HepG2 (cell line): ENCODE measurements around the gene ITIH1. TPM values are rescaled to one million over a fixed set of nuclear protein-coding genes. Genes with fewer than 3 reads are reported as not detected.

Experiments
- ARNTL ChIP-seq: sonication (generic); formaldehyde crosslinking; IDR thresholded peaks from 2 replicates; pipeline ENCODE4 v1.4.0; 2020; ENCODE audit warnings: mild to moderate bottlenecking, missing genetic modification reagents
- ATM ChIP-seq: fragments of 450-650 bp; IDR thresholded peaks from 2 replicates; pipeline ENCODE4 v1.7.1; 2017; ENCODE audit warnings: mild to moderate bottlenecking, borderline replicate concordance
- CEBPG ChIP-seq: IDR thresholded peaks from 2 replicates; pipeline ENCODE4 v1.6.1; 2016
- E2F1 ChIP-seq: sonication (generic); formaldehyde crosslinking; IDR thresholded peaks from 2 replicates; pipeline ENCODE4 v1.5.0; 2020; ENCODE audit warnings: missing genetic modification reagents
- FOXA1 ChIP-seq, 2 experiments: fragments of 450-650 bp in 1 of 2; sonication (generic) in 1 of 2; formaldehyde crosslinking in 1 of 2; IDR thresholded peaks; 2 replicates each; pipeline versions ENCODE4 v1.4.0 to v1.6.1; 2016 to 2020; ENCODE audit warnings: missing genetic modification reagents in 1 of 2
- HNF1B ChIP-seq: sonication (generic); formaldehyde crosslinking; IDR thresholded peaks from 2 replicates; pipeline ENCODE4 v1.5.1; 2020; ENCODE audit warnings: mild to moderate bottlenecking, moderate library complexity, missing genetic modification reagents
- NAIF1 ChIP-seq: sonication (generic); formaldehyde crosslinking; IDR thresholded peaks from 2 replicates; pipeline ENCODE4 v1.5.0; 2020; ENCODE audit warnings: mild to moderate bottlenecking, missing genetic modification reagents, borderline replicate concordance
- NKX3-1 ChIP-seq: sonication (generic); formaldehyde crosslinking; IDR thresholded peaks from 2 replicates; pipeline ENCODE4 v1.5.0; 2020; ENCODE audit warnings: missing genetic modification reagents
- NR1H2 ChIP-seq: sonication (generic); formaldehyde crosslinking; IDR thresholded peaks from 2 replicates; pipeline ENCODE4 v1.8.1; 2022; ENCODE audit warnings: low read depth, missing genetic modification reagents, borderline replicate concordance
- PRPF4 ChIP-seq: fragments of 200-400 bp; formaldehyde crosslinking; IDR thresholded peaks from 2 replicates; pipeline ENCODE4 v1.6.1; 2016; ENCODE audit warnings: low read length, low read depth; ENCODE audit not compliant: poor library complexity, severe bottlenecking
- SIN3B ChIP-seq: fragments of 150-350 bp; IDR thresholded peaks from 2 replicates; pipeline ENCODE4 v1.6.1; 2014; ENCODE audit warnings: low read length
- SNAI1 ChIP-seq: sonication (generic); formaldehyde crosslinking; IDR thresholded peaks from 2 replicates; pipeline ENCODE4 v1.5.0; 2020; ENCODE audit warnings: mild to moderate bottlenecking, missing genetic modification reagents, borderline replicate concordance
- SP2 ChIP-seq: sonication (generic); formaldehyde crosslinking; IDR thresholded peaks from 2 replicates; pipeline ENCODE4 v1.5.1; 2020; ENCODE audit warnings: mild to moderate bottlenecking, missing genetic modification reagents
- SP5 ChIP-seq: IDR thresholded peaks from 2 replicates; pipeline ENCODE4 v1.6.1; 2016; ENCODE audit warnings: low read depth, borderline replicate concordance
- TEAD3 ChIP-seq: optimal IDR thresholded peaks from 2 replicates; pipeline ENCODE3; 2016; ENCODE audit warnings: borderline replicate concordance
- TRIM24 ChIP-seq: sonication (generic); formaldehyde crosslinking; IDR thresholded peaks from 2 replicates; pipeline ENCODE4 v1.8.0; 2022; ENCODE audit warnings: mild to moderate bottlenecking, missing genetic modification reagents
- XBP1 ChIP-seq: sonication (generic); formaldehyde crosslinking; IDR thresholded peaks from 2 replicates; pipeline ENCODE4 v1.5.0; 2020; ENCODE audit warnings: missing genetic modification reagents
- ZBTB10 ChIP-seq: sonication (generic); formaldehyde crosslinking; IDR thresholded peaks from 2 replicates; pipeline ENCODE4 v1.4.0; 2020; ENCODE audit warnings: missing genetic modification reagents, borderline replicate concordance
- ZBTB42 ChIP-seq: sonication (generic); formaldehyde crosslinking; IDR thresholded peaks from 2 replicates; pipeline ENCODE4 v1.5.0; 2020; ENCODE audit warnings: mild to moderate bottlenecking, missing genetic modification reagents
- ZBTB7B ChIP-seq: sonication (generic); formaldehyde crosslinking; IDR thresholded peaks from 2 replicates; pipeline ENCODE4 v1.4.0; 2020; ENCODE audit warnings: missing genetic modification reagents
- ZNF230 ChIP-seq: sonication (generic); formaldehyde crosslinking; IDR thresholded peaks from 2 replicates; pipeline ENCODE4 v1.4.0; 2020; ENCODE audit warnings: mild to moderate bottlenecking, missing genetic modification reagents
- ZNF460 ChIP-seq: sonication (generic); formaldehyde crosslinking; IDR thresholded peaks from 2 replicates; pipeline ENCODE4 v1.5.1; 2020; ENCODE audit warnings: missing genetic modification reagents, mild to moderate bottlenecking, borderline replicate concordance
- ZNF563 ChIP-seq: sonication (generic); formaldehyde crosslinking; IDR thresholded peaks from 2 replicates; pipeline ENCODE4 v1.8.0; 2022; ENCODE audit warnings: mild to moderate bottlenecking, moderate library complexity, missing genetic modification reagents
- ZNF780A ChIP-seq: sonication (generic); formaldehyde crosslinking; IDR thresholded peaks from 2 replicates; pipeline ENCODE4 v1.8.0; 2022; ENCODE audit warnings: mild to moderate bottlenecking, missing genetic modification reagents, moderate library complexity
- ZNF781 ChIP-seq: sonication (generic); formaldehyde crosslinking; IDR thresholded peaks from 2 replicates; pipeline ENCODE4 v1.5.1; 2020; ENCODE audit warnings: borderline replicate concordance, mild to moderate bottlenecking, missing genetic modification reagents; ENCODE audit errors: not compliant biosample characterization
- ZNF816 ChIP-seq: sonication (generic); formaldehyde crosslinking; IDR thresholded peaks from 2 replicates; pipeline ENCODE4 v1.8.0; 2022; ENCODE audit warnings: missing genetic modification reagents, mild to moderate bottlenecking, borderline replicate concordance
- ZSCAN25 ChIP-seq: sonication (generic); formaldehyde crosslinking; IDR thresholded peaks from 2 replicates; pipeline ENCODE4 v1.8.0; 2022; ENCODE audit warnings: mild to moderate bottlenecking, missing genetic modification reagents
- polyA plus RNA-seq, 8 experiments: library from polyadenylated mRNA; depleted of rRNA in 3 of 8; stranded (reverse) in 7 of 8; unstranded in 1 of 8; fragments of >200 nt; fragmentation: Illumina TruSeq in 4 of 8; extraction: Trizol in 4 of 8; gene quantifications; 2 replicates each; pipeline versions ENCODE4 v1.2.1 to v1.2.3, GENCODE V29; 2011 to 2016; ENCODE audit warnings: low read depth in 4 of 8, missing spikeins in 1 of 8, mixed read lengths in 1 of 8; ENCODE audit not compliant: insufficient read depth in 1 of 8
- total RNA-seq, 5 experiments: library from RNA; depleted of rRNA; stranded (reverse); fragments of >200 nt; fragmentation: Illumina TruSeq; extraction: Trizol; gene quantifications; 2 replicates each; pipeline ENCODE4 v1.2.3, GENCODE V29; 2016; ENCODE audit warnings: low read depth in 1 of 5

ITIH1 gene
- total and polyA plus RNA-seq, 2 of the 13 experiments (the other 11 are each of a cell fraction or from before 2014, with no cell fraction given), result 12.3 to 19.6 TPM

GRCh38 chr3:52795298-52795900 is 18.0 kb downstream of the ITIH1 start (continued):
- TF ChIP-seq HNF1B (CRISPR knock-in tag) (peak; percentile 71; the same call in 1 of the 2 replicates), ZNF563 (CRISPR knock-in tag) (0 out of 2 replicates have a peak, but pooled peaks have one; percentile 10), ZNF230 (CRISPR knock-in tag) (peak; percentile 94; the same call in 1 of the 2 replicates), ZBTB10 (CRISPR knock-in tag) (peak; percentile 91; the same call in 1 of the 2 replicates), ZNF781 (CRISPR knock-in tag) (no peak), E2F1 (CRISPR knock-in tag) (no peak), ZNF460 (no peak), XBP1 (CRISPR knock-in tag) (no peak), NAIF1 (no peak), ZBTB7B (CRISPR knock-in tag) (peak; percentile 93), SIN3B (no peak), CEBPG (CRISPR knock-in tag) (peak; percentile 18; the same call in 1 of the 2 replicates), TRIM24 (CRISPR knock-in tag) (no peak), SNAI1 (peak; percentile 40; the same call in 1 of the 2 replicates), FOXA1 (IDR thresholded peaks at IDR 0.05) (no peak), FOXA1 (CRISPR knock-in tag; IDR thresholded peaks at IDR 0.05) (peak; percentile 38; the same call in 1 of the 2 replicates), ZBTB42 (CRISPR knock-in tag) (no peak), SP5 (CRISPR knock-in tag) (peak; percentile 92), TEAD3 (CRISPR knock-in tag) (peak; percentile 54), PRPF4 (no peak), ATM (no peak), ZNF780A (CRISPR knock-in tag) (no peak), ZNF816 (CRISPR knock-in tag) (no peak; the same call in 1 of the 2 replicates), NKX3-1 (CRISPR knock-in tag) (no peak), ZSCAN25 (CRISPR knock-in tag) (peak; percentile 34; the same call in 1 of the 2 replicates), ARNTL (CRISPR knock-in tag) (peak; percentile 74), NR1H2 (CRISPR knock-in tag) (0 out of 2 replicates have a peak, but pooled peaks have one; percentile 4), SP2 (CRISPR knock-in tag) (0 out of 2 replicates have a peak, but pooled peaks have one; percentile 11)
